Raji (cell line): Measurements from ENCODE around the gene SNRPD2.
A peak's percentile ranks its signal among the peaks of the same experiment; 100 is the strongest.

Experiments
- POLR2A ChIP-seq: IDR thresholded peaks from 2 replicates; pipeline ENCODE4 v1.6.1; 2011; ENCODE audit warnings: low read depth, low read length, control low read depth; ENCODE audit not compliant: insufficient read depth

SNRPD2 gene

GRCh38 chr19:45691516-45692186, at the start of gene SNRPD2:
Gene SNRPD2 (minus strand): TSS chr19:45691953. CDS start chr19:45691888, 65 bp downstream.
- peak; percentile 99 for TF ChIP-seq POLR2A

- TF ChIP-seq POLR2A = 0 out of 2 replicates have a peak, but pooled peaks have one; percentile 13
Measured at GRCh38 chr19:45739498-45740439, 48.0 kb upstream of the SNRPD2 start.

DNA sequence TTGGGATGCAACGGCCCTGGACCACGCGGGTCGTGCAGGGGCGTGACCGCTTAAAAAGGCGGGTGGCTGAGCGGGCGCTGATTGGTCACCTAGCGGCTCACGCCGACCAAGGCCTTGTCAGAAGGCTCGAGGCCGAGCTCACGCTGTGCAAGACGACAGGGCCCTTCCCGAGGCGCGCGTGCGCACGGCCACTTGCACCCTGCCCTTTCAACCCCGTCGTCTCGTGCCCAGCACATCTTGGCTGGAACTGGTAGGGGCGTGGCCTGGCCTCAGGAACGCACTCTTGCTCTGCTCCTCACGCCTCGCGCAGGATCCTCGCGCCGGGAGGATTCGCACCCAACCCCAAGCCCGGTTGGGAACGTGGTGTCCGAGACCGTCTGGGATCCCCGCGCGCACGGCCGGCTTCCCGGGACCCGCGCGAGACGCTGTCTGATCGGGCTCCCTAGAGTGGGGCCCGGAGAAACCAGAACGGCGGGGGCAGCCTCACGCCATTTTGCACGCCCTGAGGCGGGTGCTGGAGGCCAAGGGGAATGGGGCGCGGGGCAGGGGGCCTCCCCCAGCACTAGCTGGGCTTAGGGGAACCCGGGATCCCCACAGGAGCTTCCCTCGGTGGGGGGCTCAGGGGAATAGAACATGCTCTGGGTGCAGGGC, 41.5 kb upstream of the SNRPD2 start, which contains the start of gene MEIOSIN:
MEIOSIN (plus strand) TSS at position 280 of the 651 bp plus-strand sequence. CDS start 1,938 bp downstream, outside the sequence.
- no peak for TF ChIP-seq POLR2A

GRCh38 chr19:45730368-45731288, 38.9 kb upstream of the SNRPD2 start, which contains the start of gene FBXO46:
Gene FBXO46 (minus strand): TSS chr19:45730896. CDS start chr19:45713495, 17,401 bp downstream.
- TF ChIP-seq POLR2A = peak; percentile 82

DNA sequence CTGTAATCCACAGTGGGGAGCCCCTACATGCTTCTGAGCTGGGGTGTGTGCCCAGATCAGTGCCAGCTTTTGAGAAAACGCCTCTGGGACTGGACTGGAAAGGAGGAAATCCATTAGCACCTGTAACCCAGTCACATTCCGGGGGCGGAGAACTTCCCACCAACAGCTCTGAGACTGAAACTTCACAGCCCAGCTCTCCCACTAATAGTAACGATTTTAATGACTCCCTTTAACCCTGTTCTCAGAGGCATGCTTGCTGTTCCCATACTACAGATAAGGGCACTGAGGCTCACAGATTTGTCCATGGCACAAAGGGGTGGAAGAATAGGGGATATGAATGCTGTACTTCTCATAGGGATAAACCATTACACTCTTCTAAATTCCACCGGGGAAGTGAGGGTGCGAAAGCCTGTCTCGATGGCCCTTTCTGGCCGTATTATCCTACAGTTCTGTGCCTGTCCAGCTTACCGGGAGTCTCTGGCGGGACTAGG, 38.1 kb upstream of the SNRPD2 start:
- no peak for TF ChIP-seq POLR2A

- TF ChIP-seq POLR2A = no peak
Measured at GRCh38 chr19:45717983-45718650, 26.4 kb upstream of the SNRPD2 start.

DNA sequence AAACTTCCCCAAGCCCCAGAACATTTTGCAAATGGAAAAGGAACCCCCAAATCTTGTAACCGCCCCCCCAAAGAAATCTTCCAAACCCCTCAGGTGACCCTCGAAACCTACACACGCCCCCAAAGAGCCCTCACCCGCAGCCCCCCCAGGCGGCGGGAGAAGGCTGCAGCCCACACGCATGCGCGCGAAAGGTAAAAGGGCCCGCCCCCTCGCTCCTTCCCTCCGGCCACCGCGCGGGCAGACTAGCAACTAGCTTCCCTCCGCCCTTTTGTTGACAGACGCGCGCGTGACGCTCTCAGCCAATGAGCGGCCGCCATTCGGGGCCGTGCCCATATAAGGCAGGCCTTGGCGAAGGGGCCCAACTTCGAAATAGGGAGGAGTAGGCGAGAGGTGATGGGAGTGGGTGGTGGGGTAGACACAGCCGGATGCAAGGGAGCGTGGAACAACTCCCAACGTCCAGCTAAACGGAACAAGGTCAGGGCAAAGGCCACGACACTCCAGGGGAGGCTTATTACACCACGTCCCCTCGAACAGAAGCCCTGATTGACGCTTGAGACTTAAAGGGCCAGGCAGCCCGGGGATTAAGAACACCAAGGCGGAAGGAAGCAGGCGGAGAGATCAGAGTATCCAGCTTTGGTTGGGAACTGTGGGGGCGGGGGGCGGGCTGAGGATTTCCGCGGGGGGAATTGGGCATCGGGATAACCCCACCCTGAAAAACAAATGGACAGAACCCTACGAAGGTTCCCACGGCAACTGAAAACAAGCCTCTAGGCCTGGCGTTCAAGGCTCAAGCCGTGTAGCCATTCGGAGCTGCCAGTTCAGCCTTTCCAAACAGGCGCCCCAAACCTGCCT, 25.6 kb upstream of the SNRPD2 start:
- TF ChIP-seq POLR2A = peak; percentile 17; the same call in 1 of the 2 replicates

DNA sequence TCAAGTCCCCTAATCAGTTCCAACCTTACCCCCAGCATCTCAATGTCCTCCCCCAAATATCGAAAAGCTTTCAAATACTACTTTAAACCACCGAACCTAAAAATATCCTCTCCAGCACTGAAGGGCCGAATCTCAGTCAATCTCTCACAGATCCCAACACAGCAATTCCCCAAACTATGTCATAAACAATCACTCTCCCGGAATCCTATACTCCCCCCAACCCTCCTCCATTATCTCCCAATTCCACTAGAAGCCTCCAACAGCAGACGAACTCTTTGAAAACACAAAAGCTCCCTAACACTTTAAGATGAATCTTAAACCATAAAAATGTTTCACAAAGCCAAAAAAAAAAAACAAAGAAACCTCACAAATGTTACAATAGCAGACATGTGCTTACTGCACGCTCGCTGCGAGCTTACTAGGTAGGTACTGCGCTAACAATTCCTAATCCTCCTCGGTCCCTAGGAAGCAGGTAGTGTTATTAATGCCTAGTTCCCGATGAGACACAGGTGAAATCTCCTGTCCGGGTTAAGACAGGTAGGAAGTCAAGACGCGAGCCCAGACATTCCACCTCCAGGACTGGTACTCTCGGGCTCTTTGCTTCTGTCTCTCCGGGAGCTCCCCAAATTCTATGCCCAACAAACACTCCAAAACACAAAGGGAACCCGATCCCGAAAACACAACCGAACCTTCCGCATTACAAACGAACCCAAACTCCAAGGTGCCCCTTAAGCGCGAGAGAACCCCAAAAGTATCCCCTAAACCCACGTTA, 24.8 kb upstream of the SNRPD2 start:
- TF ChIP-seq POLR2A = no peak

GRCh38 chr19:45715139-45715538, 23.4 kb upstream of the SNRPD2 start:
- no peak for TF ChIP-seq POLR2A

- TF ChIP-seq POLR2A = no peak
Measured at GRCh38 chr19:45713141-45713540, 21.4 kb upstream of the SNRPD2 start.

- no peak for TF ChIP-seq POLR2A
Measured at GRCh38 chr19:45712699-45713067, 20.9 kb upstream of the SNRPD2 start.

DNA sequence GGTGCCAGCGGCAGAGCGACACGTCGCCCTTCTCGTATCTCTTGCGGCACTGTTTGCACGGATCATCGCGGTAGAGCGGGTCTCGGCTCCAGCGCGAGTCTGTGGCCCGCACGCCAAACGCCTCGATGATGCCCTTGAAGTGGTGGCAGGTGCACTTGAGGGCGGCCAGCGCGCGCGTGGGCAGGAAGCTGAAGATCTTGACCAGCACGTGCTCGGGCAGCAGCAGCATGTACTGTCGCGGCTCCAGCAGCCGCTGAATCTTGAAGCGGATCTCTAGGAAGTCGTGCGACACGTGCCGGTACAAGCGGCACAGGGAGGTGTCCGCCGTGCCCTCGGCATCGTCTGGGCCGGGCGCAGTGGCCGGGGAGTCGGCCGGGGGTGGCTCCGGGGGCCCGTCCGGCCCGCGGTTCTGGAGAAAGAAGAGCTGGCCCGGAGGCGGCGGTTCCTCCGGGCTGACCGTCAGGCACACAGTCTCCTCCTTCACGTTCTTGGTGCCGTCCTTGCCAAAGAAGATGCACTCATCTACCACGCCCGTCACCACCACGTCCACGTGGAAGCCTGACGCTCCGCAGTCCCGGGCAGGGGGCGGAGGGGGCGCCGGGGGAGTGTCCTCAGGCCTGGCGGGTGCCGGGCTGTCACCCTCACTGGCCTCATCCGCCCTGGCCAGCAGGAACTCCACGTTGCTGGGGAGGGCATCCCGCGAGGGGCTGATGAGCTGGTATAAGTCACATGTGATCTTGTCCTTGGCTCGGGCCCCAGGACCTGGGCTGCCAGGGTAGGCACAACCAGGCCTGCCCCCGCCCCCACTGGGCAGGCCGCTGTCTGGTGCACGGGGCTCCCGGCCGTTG, 20.3 kb upstream of the SNRPD2 start:
- no peak for TF ChIP-seq POLR2A
